Ovary (tissue), 3 donors: ENCODE measurements around the gene UBE2E3.

Experiments
- EP300 ChIP-seq: sonication (generic); formaldehyde crosslinking; IDR thresholded peaks from one replicate; pipeline ENCODE4 v1.6.1; 2017; ENCODE audit warnings: antibody characterized with exemption
- POLR2A ChIP-seq: fragments of 450-650 bp; IDR thresholded peaks from one replicate; pipeline ENCODE4 v1.6.1; 2017; ENCODE audit warnings: antibody characterized with exemption, mild to moderate bottlenecking, moderate library complexity
- TF ChIP-seq, protein P1 (sequence below), 3 donors: fragments of 450-650 bp in 2 of 3; fragments of 200-600 bp in 1 of 3; IDR thresholded peaks; one replicate each; pipeline versions ENCODE4 v1.5.1 to v1.8.0; 2016 to 2022; ENCODE audit warnings: antibody characterized with exemption in 3 of 3, mild to moderate bottlenecking in 1 of 3
- donor health status: DM: no; HTN: no; CAD: no.

DNA sequence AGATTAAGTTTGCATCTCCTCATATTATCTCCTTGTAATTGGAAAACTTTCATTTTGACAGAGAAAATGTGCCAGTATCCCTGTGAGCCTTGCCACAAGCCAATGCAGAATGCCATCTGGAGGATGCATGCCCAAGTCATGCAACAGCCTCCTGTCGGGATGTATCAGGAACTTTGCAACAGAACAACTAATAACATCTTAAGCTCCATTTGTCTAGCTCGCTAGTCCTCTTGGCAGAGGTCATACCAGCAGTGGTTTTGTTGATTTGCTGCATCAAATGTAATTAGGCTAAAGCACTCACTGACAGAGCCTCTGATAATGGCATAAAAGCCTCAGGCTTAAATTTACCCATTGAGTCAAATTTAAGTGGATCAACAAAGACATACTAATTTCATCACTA lies 125.8 kb downstream of the UBE2E3 start:
- TF ChIP-seq, protein P1, sequence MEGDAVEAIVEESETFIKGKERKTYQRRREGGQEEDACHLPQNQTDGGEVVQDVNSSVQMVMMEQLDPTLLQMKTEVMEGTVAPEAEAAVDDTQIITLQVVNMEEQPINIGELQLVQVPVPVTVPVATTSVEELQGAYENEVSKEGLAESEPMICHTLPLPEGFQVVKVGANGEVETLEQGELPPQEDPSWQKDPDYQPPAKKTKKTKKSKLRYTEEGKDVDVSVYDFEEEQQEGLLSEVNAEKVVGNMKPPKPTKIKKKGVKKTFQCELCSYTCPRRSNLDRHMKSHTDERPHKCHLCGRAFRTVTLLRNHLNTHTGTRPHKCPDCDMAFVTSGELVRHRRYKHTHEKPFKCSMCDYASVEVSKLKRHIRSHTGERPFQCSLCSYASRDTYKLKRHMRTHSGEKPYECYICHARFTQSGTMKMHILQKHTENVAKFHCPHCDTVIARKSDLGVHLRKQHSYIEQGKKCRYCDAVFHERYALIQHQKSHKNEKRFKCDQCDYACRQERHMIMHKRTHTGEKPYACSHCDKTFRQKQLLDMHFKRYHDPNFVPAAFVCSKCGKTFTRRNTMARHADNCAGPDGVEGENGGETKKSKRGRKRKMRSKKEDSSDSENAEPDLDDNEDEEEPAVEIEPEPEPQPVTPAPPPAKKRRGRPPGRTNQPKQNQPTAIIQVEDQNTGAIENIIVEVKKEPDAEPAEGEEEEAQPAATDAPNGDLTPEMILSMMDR (IDR thresholded peaks at IDR 0.05) = no peak
- no peak for TF ChIP-seq EP300
- TF ChIP-seq POLR2A = no peak
